PFSK-1 (cell line): ENCODE measurements around the gene NLRP12.

Experiments used
- FOXP2 ChIP-seq: optimal IDR thresholded peaks from 2 replicates; pipeline ENCODE3; 2011; ENCODE audit warnings: borderline replicate concordance, control low read depth, inconsistent platforms; ENCODE audit not compliant: insufficient read depth; ENCODE audit errors: extremely low read length, extremely low read depth
- SIN3A ChIP-seq: IDR thresholded peaks from 2 replicates; pipeline ENCODE4 v1.6.1; 2012; ENCODE audit warnings: mild to moderate bottlenecking, low read length, moderate library complexity, borderline replicate concordance; ENCODE audit not compliant: insufficient read depth
- TAF1 ChIP-seq: IDR thresholded peaks from 2 replicates; pipeline ENCODE4 v1.6.1; 2012; ENCODE audit warnings: low read length, control low read depth, borderline replicate concordance; ENCODE audit not compliant: insufficient read depth

DNA sequence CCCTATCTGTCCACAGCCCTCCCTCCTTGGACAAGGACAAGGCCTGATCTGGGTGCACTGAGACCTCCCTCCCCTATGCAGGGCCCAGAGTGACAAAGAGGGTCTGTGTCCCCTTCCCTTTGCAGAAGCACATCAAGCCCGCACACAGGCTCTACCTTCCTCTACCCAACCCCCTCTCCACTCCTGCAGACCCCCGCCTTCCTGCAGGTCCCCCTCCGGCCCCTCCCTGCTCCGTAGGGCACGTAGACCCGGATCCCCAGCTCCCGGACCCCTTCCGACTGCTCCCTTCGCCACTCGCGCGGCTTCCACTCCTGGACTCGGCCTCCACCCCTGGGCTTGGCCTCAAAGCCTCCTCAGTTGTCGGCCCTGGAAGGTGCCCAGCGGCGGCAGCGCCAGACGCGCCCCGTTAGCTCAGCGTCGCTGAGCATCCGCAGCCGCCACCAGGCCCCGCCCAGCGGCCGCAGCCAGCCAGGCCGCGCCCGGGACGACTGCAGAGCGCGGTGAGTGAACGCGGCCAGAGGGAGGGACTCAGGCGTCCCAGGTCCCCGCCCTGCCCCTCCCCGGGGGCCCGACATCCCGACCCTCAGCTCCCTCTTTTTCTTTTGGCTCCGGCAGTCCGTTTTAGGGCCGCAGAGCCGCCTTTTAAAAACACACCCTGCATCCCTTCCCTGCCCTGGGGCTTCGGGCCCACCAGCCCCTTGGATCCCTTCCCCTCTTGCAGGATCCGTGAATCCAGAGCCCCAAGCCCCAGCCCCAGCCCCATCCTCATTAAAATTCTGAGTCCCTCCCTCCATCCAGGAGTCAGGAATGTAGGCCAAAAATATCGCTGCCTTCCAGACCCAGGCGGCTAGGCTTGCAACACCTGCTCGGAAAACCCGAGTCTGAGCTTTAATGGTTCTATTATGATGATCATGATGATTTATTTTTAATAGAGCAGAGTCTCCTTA is 42.1 kb upstream of the NLRP12 start:
- TF ChIP-seq FOXP2, result no peak
- no peak for TF ChIP-seq TAF1
- no peak for TF ChIP-seq SIN3A
